DND-41 (cell line): ENCODE measurements around the gene GNPNAT1.

ENCODE experiments used
- CTCF ChIP-seq: IDR thresholded peaks from 2 replicates; pipeline ENCODE4 v1.5.1; 2012; ENCODE audit warnings: borderline replicate concordance, low read length, moderate library complexity, mild to moderate bottlenecking; ENCODE audit not compliant: poor library complexity, severe bottlenecking; ENCODE audit errors: extremely low read depth
- EZH2 ChIP-seq: IDR thresholded peaks from 3 replicates; pipeline ENCODE4 v1.6.1; 2012; ENCODE audit warnings: borderline replicate concordance, low read depth, mild to moderate bottlenecking, moderate library complexity, low read length, inconsistent platforms; ENCODE audit not compliant: severe bottlenecking

GRCh38 chr14:52748647-52749292 lies 42.6 kb downstream of the GNPNAT1 start:
- no peak for TF ChIP-seq CTCF
- TF ChIP-seq EZH2: no peak
